LoVo (cell line): Measurements from ENCODE around the gene SLC22A4.

Experiments
- DNase-seq: peaks from one replicate; pipeline ENCODE4 v3.0.0-alpha.2; 2016; ENCODE audit warnings: low spot score

SLC22A4 gene

GRCh38 chr5:132300577-132301343, 6.6 kb downstream of the SLC22A4 start:
- DNase-seq: no peak

- no peak for DNase-seq
Observed at GRCh38 chr5:132301344-132302271, 7.4 kb downstream of the SLC22A4 start.

- DNase-seq: no peak
Observed at GRCh38 chr5:132302413-132302812, 8.2 kb downstream of the SLC22A4 start.

GRCh38 chr5:132303589-132303988, 9.4 kb downstream of the SLC22A4 start:
- DNase-seq: no peak

- no peak for DNase-seq
Observed at GRCh38 chr5:132305420-132305819, 11.2 kb downstream of the SLC22A4 start.

GRCh38 chr5:132308701-132309100, 14.5 kb downstream of the SLC22A4 start:
- no peak for DNase-seq

GRCh38 chr5:132309679-132310078, 15.5 kb downstream of the SLC22A4 start:
- no peak for DNase-seq

GRCh38 chr5:132310141-132310834, 16.1 kb downstream of the SLC22A4 start:
- DNase-seq: no peak

GRCh38 chr5:132313366-132313765, 19.2 kb downstream of the SLC22A4 start:
- DNase-seq: no peak

GRCh38 chr5:132313961-132314432, 19.8 kb downstream of the SLC22A4 start:
- no peak for DNase-seq

- no peak for DNase-seq
Observed at GRCh38 chr5:132315529-132316067, 21.4 kb downstream of the SLC22A4 start.

GRCh38 chr5:132319975-132320374, 25.8 kb downstream of the SLC22A4 start:
- DNase-seq: no peak

GRCh38 chr5:132321109-132321721, 27.0 kb downstream of the SLC22A4 start:
- no peak for DNase-seq

- no peak for DNase-seq
Observed at GRCh38 chr5:132322266-132322665, 28.1 kb downstream of the SLC22A4 start.

GRCh38 chr5:132323202-132323601, 29.0 kb downstream of the SLC22A4 start:
- no peak for DNase-seq

- no peak for DNase-seq
Observed at GRCh38 chr5:132325691-132326090, 31.5 kb downstream of the SLC22A4 start.

GRCh38 chr5:132327252-132327955, 33.2 kb downstream of the SLC22A4 start:
- no peak for DNase-seq

- no peak for DNase-seq
Observed at GRCh38 chr5:132334812-132335211, 40.6 kb downstream of the SLC22A4 start.

GRCh38 chr5:132335402-132335801, 41.2 kb downstream of the SLC22A4 start:
- DNase-seq: no peak

GRCh38 chr5:132339502-132339901, 45.3 kb downstream of the SLC22A4 start:
- DNase-seq: no peak
